NCI-H187 treated with DMSO at 0.1 percent for 48 hours (cell line): ENCODE measurements around the gene DLG1.
"Not testable (repeated sequence)": the region's sequence is repeated elsewhere in the genome, so short reads cannot be mapped to it uniquely, and the experiment has no call there.

Experiments used
- DNase-seq: peaks from one replicate; lab custom pipeline; 2025; lab: John Stamatoyannopoulos, UW

DLG1 gene

DNA sequence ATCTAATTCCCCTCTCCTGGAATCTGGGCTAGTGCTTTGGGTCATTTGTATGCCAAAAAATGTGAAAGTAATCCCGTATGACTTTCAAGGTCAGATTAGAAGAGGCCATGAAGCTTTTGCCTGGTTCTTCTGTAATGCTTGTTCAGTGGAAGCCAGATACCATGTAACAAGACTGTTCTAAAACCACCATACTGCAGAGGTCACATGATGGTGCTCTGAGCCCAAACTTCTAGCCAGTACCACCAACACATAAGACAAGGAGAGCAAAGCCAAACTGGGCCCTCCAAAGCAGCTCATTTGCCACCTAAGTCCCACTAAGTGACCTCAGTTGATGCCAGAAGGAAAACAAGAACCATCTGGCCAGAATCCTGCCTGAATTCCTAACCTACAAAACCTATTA is 204.5 kb downstream of the DLG1 start:
- no peak for DNase-seq

DNA sequence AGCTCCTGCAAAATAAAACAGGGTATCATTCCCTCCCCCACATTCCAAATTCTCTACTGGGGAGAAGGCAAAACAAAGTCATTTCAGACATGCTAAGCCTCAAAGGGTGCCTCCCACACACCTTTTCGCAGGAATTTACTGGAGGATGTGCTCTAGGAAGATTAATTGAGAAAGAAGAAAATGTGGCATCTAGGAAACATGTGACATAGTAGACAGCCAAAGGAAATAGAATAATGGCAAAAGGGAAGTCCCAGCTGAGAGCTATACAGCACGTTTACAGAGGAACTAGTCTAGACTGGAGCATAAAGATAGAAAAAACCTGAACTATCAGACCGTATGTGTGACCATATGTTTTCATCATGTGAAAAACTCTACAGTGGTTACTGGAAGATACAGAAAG is 210.0 kb downstream of the DLG1 start:
- no peak for DNase-seq

DNA sequence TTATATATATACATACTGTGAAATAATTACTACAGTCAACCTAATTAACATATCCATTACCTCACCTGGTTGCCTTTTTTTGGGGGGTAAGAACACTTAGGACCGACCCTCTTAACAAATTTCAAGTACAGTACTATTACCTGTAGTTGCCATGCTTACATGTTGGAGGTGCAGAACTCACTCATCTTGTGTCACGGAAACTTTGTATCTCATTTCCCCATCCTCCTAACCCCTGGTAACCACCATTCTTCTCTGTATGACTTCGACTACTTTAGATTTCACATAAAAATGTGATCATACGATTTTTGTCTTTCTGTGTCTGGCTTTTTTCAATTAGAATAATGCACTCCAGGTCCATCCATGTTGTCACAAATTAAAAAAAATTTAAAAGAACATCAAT is 213.3 kb downstream of the DLG1 start:
- DNase-seq = no peak

DNA sequence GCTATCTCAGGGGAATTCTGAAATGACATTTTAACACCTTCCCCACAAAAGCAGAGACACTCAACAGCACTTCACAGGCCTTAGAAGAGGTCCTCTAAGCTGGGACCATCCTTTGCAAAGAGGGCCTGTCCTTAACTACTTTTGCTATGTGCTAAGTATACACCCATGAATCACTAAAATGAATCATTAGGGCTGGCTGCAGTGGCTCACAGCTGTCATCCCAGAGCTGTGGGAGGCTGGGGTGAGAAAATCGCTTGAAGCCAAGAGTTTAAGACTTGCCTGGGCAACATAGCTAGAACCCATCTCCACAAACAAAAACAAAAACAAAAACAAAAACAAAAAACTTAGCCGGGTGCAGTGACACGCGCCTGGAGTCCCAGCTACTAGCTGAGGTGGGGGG is 214.9 kb downstream of the DLG1 start:
- DNase-seq = peak; percentile 73

DNA sequence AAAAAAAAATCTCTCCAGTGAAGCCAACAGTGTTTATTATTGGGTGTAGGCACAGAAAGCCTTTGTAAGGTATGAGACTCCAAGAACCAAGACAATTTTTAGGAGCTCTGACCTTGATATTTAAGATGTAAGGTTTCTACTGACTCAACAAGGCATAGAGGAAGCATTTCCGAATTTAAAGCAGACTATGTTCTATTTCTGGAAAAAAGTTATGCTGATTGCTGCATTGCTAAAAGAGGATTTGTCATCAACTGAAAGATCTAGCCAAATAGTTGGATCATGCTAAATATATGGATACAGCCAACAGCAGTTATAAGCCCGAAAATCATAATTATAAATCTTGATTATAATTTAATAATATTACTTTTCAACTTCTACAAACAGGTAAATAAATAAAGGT is 215.5 kb downstream of the DLG1 start:
- no peak for DNase-seq

DNA sequence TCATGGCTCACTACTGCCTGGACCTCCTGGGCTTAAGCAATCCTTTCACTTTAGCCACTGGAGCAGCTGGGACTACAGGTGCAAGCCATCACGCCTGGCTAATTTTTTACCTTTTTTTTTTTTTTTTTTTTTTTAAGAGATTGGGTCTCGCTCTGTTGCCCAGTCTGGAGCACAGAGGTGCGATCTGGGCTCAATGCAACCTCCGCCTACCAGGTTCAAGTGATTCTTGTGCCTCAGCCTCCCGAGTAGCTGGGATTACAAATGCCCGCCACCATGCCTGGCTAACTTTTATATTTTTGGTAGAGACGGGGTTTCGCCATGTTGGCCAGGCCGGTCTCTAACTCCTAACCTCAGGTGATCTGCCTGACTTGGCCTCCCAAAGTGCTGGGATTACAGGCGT is 218.1 kb downstream of the DLG1 start:
- DNase-seq = no peak

DNA sequence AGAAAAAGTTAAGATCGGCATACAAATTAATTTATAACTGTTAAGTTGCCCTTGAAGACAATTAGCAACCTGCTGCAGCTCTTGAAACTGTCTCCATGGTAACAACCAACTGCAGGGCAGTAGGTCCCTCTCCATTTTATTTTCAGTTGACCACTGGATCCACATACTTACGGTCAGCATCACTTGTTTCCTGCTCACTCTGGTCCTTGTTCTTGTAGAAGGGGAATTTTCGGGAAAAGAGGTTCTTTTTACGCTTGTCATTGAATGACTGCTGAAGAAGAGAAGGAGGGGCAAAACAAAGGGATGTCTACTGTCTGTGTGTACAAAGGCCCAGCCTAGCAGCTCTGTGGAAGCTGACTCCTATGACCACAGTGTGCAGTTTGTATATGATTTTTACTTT is 222.0 kb downstream of the DLG1 start:
- no peak for DNase-seq

DNA sequence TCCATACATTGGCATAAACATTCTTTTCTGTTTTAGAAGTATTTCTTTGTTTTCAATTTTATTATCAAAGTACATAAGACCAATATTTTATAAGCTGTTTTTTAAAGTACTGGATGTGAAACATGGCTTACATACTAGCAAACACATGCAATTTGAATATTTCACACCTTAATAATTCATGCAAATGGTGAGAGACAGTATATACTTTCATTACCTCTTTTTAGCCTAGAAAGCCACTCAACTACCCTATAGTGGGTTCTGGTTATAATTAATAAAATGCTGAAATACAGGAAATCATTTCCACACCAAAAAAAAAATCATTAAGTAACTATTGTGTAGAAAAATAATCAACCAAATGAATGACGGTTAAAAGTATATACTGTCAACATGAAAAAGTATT is 230.3 kb downstream of the DLG1 start:
- DNase-seq = no peak

DNA sequence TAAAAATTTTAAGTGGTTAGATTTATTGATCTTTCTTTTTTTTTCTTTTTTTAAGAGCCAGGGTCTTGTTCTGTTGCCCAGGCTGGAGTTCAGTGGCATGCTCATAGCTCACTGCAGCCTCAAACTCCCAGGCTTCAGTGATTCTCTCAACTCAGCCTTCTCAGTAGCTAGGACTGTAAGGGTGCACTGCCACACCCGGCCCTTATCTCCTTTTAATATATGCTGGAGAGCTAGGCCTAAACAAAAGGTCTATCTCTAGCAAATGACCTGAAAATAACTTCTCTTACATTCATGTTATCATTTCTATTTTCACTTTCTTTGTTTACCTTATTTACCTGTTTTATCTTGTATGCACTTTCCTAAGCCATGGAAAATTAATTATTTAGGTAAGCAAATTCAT is 233.6 kb downstream of the DLG1 start:
- no peak for DNase-seq

DNA sequence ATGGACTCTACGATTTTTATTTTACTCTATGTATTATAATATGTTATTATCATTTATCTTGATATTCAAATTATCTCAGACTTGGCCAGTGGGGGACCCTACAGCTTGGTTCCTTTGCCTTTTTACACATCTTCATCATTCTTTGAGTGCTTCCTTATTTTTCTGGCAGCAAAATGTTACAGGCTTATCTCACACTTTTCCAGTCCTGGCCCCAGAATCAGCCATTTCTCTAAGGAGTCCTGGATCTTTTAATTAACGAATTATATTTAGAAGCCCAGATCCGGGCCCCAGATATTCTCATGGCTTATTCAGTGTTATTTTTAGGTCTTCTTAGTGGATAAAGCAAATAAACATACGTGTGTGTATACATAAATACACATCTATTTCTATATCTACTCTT is 236.0 kb downstream of the DLG1 start:
- DNase-seq = no peak

DNA sequence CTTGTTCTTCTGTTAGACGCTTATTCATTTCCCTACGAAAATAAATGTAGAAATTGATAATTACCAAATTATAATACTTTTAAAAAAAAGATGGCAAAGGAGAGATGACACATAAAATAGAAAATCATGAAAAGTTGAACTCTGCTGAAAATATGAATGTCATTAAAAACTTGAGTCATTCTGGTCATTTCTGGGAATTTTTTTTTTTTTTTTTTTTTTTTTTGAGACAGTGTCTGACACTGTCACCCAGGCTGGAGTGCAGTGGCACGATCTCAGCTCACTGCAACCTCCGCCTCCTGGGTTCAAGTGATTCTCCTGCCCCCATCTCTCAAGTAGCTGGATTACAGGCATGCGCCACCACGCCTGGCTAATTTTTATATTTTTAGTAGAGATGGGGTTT is 246.8 kb downstream of the DLG1 start:
- DNase-seq = not testable (repeated sequence)

DNA sequence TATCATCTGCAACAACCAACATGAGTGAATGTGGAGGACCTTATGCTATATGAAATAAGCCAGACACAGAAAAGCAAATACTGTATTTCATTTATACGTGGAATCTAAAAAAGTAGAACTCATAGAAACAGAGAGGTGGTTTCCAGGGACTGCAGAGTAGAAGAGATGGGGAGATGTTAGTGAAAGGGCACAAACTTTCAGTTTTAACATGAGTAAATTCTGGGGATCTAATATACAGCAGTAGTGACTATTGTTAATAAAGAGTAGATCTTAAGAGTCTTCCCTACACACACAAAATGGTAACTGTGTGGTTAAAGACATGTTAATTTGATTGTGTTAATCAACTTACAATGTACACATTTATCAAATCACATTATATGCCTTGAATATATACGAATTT is 247.9 kb downstream of the DLG1 start:
- DNase-seq = no peak

DNA sequence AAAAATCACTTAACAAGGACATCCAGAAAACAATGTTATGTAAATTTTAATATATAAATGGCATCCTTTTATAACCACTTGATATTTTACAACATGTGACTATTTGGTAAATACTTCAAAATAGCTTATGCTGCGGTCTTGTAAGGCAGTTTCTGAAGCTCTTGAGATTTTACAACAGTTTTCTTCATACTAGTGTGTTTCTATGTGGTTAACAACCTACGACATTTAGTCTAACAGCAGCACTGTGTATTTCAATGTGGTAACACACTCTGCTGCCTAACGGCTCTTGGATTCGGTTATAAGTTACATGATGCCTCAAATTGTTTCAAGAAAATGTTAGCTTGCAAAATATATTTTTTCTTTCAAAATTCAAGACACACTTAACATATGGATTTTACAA is 255.9 kb downstream of the DLG1 start:
- no peak for DNase-seq

DNA sequence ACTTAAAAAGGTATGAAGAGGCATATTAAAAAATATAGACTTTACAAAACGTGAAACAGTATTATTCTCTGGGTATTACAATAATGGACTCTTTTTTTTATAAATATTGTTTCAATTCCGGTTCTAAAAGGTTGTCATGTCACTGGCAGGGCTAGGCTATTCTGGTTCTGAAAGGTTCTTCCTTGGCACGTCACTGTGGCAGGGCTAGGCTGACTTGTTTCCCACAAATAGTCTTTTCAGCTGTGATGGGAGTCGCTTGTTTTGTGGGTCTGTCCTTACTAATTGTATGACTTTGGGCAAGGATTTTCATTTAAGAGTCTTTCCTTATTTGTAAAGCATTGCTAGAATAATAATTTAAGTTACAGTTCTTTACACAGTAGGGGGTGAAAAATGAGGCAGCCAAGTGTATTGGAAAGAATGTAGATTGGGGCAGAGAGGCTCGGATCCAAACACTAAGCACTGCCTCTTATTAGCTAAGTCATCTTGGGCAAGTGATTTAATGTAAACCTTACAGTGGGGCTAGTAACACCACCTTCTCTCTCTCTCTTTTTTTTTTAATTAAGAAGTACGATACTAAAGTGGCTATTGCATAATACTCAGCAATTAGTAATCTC is 256.4 kb downstream of the DLG1 start:
- no peak for DNase-seq

DNA sequence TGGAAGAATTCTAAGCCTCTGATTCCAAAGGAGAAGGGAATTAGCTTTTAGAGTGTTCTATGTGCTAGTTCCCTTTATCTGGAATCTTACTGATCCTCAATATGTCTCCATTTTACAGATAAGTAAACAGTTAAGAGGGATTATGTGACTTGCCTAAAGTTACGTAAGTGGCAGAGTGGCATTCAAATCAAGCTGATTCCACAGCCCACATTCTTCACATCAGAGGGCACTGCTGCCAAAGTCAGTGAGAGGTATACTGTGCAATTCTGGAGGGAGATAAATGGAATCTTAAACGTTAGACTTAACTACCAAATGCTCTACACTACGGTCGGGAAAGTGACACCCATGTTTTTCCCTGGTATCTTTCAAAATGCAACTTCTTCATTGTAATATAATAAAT is 257.8 kb downstream of the DLG1 start:
- DNase-seq = no peak

DNA sequence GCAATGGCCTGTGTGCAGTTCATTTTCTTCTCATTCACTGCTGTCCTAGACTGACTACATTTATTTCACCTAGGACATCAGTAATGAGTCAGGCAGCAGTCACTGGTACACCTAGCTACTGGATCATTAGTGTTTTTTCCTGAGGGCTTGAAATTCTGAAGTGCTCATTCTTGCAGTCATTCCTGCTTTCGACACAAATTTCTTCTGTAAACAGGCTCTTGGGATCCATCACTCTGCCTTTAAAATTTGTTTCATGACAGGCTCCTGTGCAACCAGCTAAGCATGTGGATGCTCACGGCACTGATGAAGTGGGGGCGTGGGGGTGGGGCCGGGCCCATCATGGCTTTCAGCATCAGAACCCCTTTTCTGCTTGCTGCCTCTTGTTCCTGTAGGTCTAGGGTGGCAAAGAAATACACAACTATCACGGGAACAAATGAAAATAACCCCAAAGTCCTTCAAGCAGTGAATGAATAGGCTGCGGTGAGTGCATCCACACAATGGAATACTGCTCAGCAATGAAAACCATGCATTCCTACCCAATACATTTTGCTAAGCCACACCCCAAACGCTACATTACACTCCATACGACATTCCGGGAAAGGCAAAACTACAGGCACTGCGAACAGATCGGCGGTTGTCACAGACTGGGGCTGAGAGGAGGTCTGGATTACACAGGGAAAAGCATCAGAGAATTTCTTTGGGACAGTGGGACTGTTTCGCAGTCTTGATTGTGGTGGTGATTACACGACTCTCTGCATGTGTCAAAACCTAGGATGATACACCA is 259.5 kb downstream of the DLG1 start:
- DNase-seq = no peak

DNA sequence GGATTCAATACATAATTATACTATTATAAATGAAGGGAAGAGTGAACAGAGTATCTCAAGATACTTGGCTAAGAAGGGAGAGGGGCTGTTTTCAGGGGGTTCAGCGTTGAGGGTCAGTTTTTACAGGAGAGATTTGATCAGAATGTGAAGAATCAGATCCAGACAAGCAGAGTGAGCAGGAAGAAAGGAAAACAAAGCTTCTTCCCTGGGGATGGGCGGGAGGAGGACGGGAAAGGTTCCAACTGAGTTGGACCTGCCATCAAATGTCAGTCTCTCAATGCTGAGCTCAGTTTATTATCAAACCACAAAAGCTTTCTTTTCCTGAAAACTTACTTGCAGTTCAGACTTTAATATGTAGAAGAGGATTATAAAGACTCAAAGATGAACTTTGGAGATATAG is 262.8 kb downstream of the DLG1 start:
- no peak for DNase-seq

DNA sequence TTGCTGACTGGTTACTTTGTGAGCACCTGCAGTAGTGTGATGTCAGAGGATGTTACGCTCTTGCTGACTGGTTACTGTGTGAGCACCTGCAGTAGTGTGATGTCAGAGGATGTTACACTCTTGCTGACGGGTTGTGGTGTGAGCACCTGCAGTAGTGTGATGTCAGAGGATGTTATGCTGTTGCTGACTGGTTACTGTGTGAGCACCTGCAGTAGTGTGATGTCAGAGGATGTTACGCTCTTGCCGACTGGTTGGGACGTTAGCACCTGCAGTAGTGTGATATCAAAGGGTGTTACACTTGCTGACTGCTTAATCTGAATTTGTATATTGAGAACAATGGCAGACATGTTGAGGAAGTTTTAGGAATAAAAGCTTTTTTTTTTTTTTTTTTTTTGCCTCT is 263.6 kb downstream of the DLG1 start:
- DNase-seq = not testable (repeated sequence)

DNA sequence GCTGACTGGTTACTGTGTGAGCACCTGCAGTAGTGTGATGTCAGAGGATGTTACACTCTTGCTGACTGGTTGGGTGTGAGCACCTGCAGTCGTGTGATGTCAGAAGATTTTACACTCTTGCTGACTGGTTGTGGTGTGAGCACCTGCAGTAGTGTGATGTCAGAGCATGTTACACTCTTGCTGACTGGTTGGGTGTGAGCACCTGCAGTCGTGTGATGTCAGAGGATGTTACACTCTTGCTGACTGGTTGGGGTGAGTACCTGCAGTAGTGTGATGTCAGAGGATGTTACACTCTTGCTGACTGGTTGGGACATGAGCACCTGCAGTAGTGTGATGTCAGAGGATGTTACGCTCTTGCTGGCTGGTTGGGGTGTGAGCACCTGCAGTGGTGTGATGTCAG is 264.6 kb downstream of the DLG1 start:
- DNase-seq = not testable (repeated sequence)

DNA sequence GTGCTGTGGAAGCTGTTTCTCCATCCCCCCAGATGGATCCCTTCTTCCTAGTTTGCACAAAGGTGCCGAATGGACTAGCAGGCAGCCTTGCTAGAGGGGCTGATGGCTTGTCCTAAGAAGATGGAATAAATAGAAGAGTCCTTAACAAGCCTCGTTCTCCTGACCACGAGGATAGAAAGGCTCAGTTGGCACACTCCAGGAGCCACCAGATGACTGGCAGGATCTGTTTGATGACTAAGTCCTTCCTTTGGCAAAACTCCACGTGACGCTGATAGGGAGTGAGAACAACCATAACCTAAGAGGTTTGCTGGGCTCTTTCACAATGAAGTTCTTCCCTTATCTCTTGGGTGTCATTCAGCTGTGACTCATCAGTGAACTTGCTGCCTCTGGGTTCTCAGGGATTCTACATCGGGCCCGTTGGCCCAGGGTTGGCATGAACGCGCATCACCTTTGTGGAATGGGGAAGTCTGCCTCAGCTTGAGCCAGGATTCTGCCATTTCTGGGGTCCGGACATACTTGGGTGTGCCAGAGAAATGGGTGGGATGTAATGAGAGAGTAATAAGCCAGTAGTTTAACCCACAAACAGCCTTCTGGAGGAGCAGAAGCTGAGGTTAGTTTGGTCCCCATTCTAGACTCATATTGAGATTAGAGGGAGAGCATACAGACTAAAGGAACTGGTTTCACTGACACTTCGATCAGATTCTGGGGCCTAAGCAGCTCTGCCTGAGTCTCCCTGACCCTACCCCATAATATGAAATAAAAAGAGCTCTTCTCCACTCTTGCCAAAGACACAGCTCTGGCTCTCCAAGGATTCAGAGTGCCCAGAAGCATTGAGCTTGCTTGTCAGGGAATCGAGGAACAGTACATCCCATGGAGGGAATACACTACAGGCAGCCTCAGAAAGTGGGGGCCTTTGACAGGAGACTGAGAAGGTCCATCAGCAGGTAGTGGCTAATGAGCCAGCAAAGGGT is 266.8 kb downstream of the DLG1 start:
- no peak for DNase-seq

DNA sequence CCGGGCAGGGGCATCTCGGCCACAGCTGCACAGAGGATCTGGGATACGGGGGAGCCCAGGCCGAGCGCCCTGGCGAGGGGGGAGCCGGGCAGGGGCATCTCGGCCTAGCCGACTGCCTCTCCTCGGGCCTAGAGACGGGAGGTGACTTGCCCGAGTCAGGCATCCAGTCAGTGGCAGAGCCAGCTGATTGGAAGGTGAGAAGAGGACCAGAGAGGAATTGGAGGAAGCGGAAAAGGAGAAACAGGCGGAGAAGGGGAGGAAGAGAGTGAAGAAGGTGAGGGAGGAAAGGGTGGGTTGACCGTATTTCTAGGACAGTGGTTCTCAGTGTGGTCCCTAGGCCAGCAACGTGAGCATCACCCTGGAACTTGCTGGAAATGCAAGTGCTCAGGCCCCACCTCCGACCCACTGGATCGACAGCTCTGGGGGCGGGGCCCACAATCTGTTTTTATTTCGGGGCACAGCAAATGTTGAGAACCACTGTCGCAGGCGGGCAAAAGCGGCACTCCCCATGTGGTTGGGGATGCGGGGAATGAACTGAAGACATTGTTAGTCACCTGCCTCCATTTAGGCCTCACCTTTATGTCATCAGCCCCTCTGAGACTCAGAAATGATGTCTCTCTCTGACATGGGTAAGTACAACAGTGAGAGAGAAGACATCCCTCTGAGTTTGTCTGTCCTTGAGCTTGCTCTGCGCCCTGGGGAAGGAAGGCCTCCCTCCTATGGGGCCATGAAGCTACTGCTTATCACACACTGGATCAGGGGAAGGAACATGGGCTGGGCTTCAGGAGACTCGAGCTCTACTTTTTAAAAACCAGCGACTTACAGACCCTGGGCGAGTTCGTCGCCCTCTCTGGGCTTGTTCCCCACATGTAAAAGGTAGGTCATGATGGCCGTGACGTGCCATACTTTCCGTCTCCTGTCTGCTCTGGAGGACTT is 267.8 kb downstream of the DLG1 start:
- DNase-seq = no peak
